Measurements from ENCODE around the gene PGM2L1. TPM values are rescaled to one million over a fixed set of nuclear protein-coding genes. Genes with fewer than 3 reads are reported as not detected.

PGM2L1 gene
- total RNA-seq, 1 donor from 2014 or later, result 40.1 TPM

- DNase-seq (ENCODE audit: low read depth in 2 of 2), result no peak
Measured at GRCh38 chr11:74338963-74339362, 59.3 kb downstream of the PGM2L1 start.

DNA sequence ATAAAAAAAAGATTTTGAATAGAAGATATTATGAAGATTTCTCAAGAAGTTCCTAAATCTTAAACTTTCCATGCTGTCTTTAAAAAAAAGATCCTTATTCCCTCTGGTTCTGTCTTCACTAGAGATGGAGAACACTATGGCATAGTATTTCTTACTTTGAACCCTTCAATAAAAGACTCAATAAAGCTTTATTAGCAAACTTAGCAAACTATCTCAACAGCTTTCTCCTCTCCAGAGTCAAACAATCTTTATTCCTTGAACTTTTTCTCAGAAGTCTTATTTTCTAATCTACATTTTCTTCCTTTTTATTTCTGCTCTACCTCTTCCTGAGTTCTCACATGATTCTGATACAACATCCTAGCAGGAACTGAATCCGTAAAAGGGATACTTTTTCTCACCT lies 65.0 kb downstream of the PGM2L1 start:
- DNase-seq (ENCODE audit: low read depth in 2 of 2), result no peak

- no peak for DNase-seq (ENCODE audit: low read depth in 2 of 2)
Measured at GRCh38 chr11:74332291-74332690, 65.9 kb downstream of the PGM2L1 start.

- peak; percentile 40 to 78 for DNase-seq (ENCODE audit: low read depth in 2 of 2)
Measured at GRCh38 chr11:74331000-74331399, 67.2 kb downstream of the PGM2L1 start.

GRCh38 chr11:74330075-74330858 lies 68.0 kb downstream of the PGM2L1 start:
- peak in 1 of 2 donors; percentile 74 for DNase-seq (ENCODE audit: low read depth in 2 of 2)

DNA sequence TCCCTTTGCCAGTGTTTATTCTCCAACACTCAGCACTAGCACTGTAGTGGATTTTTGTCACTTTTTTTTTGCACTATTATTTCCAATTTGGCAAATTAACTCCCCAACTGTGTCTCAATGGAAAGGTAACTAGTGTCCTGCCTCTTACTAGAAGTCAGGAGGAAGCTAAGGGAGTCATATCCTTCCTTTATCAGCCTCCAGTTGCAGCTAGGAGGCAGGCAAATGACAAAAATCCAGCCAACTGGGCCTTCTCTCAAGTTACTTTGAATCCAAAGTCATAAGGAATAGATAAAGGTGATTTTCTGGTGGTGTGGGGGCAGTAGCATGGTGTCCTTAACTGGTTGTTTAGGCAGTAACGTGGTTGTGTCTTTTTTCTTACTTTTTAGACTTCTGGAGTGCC lies 71.2 kb downstream of the PGM2L1 start:
- peak in 1 of 2 donors; percentile 65 for DNase-seq (ENCODE audit: low read depth in 2 of 2)

DNA sequence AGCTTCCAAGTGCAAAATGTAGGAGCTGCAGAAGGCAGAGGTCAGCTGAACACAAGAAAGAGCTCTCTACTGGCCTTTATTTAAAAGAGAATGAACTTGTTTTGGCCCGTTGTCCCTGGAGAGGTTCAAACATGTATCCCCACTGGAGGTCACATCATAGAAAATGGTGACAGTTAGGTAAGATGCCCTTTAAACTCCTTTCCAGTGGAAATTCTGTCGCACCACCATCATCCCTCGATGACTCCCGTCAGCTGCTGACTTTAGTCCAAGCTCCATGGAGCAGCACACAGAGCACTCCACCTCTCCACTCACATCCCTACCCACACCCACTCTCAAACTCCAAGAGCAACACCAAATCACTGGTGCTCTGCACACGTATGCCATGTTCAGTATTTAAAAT lies 71.6 kb downstream of the PGM2L1 start:
- peak in 1 of 2 donors; percentile 95 for DNase-seq (ENCODE audit: low read depth in 2 of 2)

DNA sequence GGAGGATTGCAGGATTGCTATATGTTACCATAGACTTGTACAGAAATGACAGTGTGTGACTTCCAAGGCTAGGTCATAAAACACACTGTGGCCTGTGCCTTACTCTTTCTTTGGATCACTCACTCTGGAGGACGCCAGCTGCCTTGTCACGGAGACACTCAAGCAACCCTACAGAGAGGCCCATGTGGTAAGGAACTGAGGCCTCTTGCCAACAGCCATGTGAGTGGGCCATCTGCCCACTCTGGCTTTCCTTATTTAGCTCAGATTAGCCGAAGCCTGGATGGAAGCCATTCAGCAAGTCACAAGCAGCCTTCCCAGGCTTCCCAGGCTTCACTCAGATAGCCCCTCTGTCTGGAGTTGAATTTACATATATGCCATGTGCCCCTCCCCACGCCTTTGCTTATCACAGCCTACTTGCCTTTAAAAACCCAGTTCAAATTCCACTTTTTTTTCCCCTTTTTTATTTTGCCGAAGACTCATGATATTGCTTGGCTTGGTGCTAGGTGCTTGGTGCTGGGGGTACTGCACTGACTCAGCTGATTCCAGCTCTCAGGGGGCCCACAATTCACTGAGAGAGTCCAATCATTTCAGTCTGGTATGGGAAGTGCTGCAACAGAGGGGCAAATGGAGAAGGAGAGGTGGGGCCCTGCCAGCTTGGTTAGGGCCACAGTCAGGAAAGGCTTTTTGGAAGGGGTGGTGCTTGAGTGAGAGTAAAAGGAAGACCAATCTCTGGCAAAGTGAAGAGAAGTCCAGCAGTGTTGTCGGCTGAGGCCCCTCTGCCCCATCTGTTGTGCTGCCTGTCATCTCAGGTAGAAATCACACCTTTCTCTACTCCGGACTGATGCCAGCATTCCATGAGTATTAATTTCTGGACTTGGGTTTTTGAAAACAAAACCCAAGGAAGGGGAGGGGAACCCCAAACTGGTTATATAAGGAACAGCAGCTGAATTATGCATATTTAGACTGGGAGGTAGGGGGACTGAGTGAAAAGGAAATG lies 72.3 kb downstream of the PGM2L1 start:
- DNase-seq (ENCODE audit: low read depth in 2 of 2), result peak; percentile 58 to 78

DNA sequence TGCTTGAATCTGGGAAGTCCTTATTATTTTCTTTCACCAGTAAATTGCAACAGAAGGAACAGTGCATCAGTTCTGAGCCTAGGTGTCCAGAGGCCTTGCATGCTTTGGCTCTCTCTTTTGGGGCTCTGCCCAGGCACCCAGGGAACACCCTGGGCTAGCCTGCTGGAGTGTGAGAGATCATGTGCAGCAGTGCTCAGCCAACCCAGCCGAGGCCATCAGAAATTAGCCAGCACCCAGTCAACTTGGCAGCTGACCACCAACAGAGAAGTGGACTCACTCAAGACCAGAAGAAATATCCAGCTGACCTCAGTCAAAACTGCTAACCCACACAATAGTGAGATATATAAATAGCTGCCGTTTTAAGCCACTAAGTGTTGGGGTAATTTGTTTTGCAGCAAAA lies 75.6 kb downstream of the PGM2L1 start:
- peak in 1 of 2 donors; percentile 10 for DNase-seq (ENCODE audit: low read depth in 2 of 2)

GRCh38 chr11:74321487-74322188 lies 76.6 kb downstream of the PGM2L1 start:
- peak; percentile 97 to 99 for DNase-seq (ENCODE audit: low read depth in 2 of 2)

DNA sequence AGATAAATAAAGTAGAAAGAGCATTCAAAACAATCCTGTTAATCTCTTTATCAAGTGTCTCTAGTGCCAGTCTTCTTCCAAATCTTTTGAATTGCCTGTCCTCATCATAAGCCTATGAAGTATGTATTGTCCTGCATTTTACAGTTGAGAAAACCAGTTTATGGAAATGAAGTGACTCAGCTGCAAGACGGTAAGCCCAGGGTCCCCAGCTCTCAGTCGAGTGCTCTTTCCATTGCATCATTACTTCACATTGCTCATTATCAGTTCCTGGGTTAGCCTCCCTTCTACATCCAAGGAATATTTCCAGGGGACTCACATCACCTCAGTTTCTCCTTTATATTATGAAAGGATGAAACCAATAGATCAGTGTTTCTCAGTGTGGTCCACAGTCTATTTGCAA lies 77.7 kb downstream of the PGM2L1 start:
- peak in 1 of 2 donors; percentile 21 for DNase-seq (ENCODE audit: low read depth in 2 of 2)

- DNase-seq (ENCODE audit: low read depth in 2 of 2), result peak; percentile 96
Measured at GRCh38 chr11:74319139-74319816, 79.0 kb downstream of the PGM2L1 start.

DNA sequence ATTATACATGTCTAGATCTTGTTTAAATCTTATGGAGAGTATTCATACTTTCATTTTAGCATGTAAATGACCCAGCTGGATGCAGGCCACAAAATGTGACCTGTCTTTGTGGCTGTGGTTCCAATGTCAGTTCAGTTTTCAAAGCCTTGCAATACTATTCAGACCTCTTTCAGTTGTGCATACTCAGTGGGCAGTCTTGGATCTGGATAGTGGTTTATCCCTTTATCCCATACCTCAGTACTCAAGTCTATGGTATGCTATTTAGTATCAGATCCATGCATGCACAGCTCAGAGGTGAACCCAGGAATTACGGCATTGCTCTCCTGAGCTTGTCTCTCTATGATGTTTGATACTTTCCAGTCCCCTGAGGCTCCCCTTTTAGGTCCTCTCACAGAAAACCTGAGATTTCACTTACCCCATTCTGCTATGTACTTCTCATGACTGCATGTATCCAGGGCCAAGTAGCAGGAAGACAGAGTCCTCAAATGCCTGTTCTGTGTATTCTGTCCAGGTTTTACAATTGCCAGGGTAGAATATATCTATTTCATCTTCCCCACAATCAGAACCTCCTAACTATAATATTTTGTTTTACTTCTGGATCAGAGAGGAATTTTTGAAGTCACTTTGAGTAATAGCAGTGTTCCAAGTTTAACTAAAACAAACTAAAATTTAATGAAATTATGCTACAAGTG lies 79.8 kb downstream of the PGM2L1 start:
- peak; percentile 31 to 69 for DNase-seq (ENCODE audit: low read depth in 2 of 2)

GRCh38 chr11:74316772-74317505 lies 81.3 kb downstream of the PGM2L1 start:
- no peak for DNase-seq (ENCODE audit: low read depth in 2 of 2)

- DNase-seq (ENCODE audit: low read depth in 2 of 2), result no peak
Measured at GRCh38 chr11:74312326-74312725, 85.9 kb downstream of the PGM2L1 start.

GRCh38 chr11:74311352-74311926 lies 86.8 kb downstream of the PGM2L1 start, which contains the start of gene P4HA3:
P4HA3 (minus strand) TSS chr11:74311640; CDS start chr11:74311611, 29 bp downstream.
- peak; percentile 65 to 82 for DNase-seq (ENCODE audit: low read depth in 2 of 2)

- peak in 1 of 2 donors; percentile 28 for DNase-seq (ENCODE audit: low read depth in 2 of 2)
Measured at GRCh38 chr11:74310857-74311256, 87.4 kb downstream of the PGM2L1 start.

DNA sequence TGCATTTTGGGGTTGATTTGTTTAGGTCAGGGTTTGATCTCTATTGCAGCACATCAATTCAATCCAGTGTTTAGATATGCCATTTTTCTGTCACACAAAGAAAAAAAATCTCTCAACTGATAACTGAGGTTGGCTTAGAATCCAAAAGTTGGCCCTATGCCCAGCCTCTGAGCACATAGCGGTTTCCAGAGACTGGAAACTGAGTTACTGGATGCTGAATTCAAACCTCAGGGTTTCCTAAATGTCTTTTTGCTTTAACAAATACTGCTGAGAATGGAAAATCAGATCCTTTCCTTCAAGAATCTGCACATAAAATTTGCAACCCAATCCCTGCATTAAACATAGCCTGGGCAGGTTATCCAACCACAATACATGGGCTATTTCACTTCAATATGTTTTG lies 90.8 kb downstream of the PGM2L1 start:
- DNase-seq (ENCODE audit: low read depth in 2 of 2), result peak; percentile 69 to 77

Data from lung microvascular endothelial cell (primary cell).